Liver (tissue), 3 donors: ENCODE measurements around the gene APBA1.

Source experiments
- ATF3 ChIP-seq: IDR thresholded peaks from 2 replicates; pipeline ENCODE4 v1.6.1; 2016; ENCODE audit warnings: antibody characterized with exemption
- CTCF ChIP-seq: fragments of 150-350 bp; IDR thresholded peaks from 2 replicates; pipeline ENCODE4 v1.5.1; 2017; ENCODE audit warnings: improper control_type of control experiment, low read depth, low read length; ENCODE audit not compliant: missing input control
- GABPA ChIP-seq, 2 donors: IDR thresholded peaks in 1 of 2; conservative IDR thresholded peaks in 1 of 2; 2 replicates each; pipeline ENCODE4 v1.6.1; 2016; ENCODE audit warnings: antibody characterized with exemption in 2 of 2, mild to moderate bottlenecking in 1 of 2, moderate library complexity in 1 of 2
- JUND ChIP-seq, 2 donors: IDR thresholded peaks; 2 replicates each; pipeline ENCODE4 v1.6.1; 2016; ENCODE audit warnings: antibody characterized with exemption in 2 of 2
- donor health status: healthy.
- donor health status: healthy.

- TF ChIP-seq CTCF = no peak
- no peak for TF ChIP-seq ATF3
- no peak for TF ChIP-seq GABPA (IDR thresholded peaks at IDR 0.05 in 1 of 2, conservative IDR thresholded peaks at IDR 0.05 in 1 of 2)
- no peak for TF ChIP-seq JUND (IDR thresholded peaks at IDR 0.05)
Observed at GRCh38 chr9:69606089-69606488, 66.1 kb downstream of the APBA1 start.
